Transverse colon (tissue), 4 donors: ENCODE measurements around the gene DLG2. TPM values are rescaled to one million over a fixed set of nuclear protein-coding genes. Genes with fewer than 3 reads are reported as not detected.
A peak's percentile ranks its signal among the peaks of the same experiment; 100 is the strongest.

Experiments used
- DNase-seq: peaks from one replicate; pipeline ENCODE4 v3.0.0-alpha.2; 2019
- H3K27ac ChIP-seq, 4 donors: fragments of 200-600 bp; sonication (generic); 2 replicates each; pipeline ENCODE4 v1.5.1; 2016 to 2018; ENCODE audit warnings: inconsistent platforms in 4 of 4
- H3K27me3 ChIP-seq: fragments of 200-600 bp; sonication (generic); 2 replicates; pipeline ENCODE4 v1.5.1; 2017; ENCODE audit warnings: inconsistent platforms
- H3K36me3 ChIP-seq, 4 donors: fragments of 200-600 bp; sonication (generic); 2 replicates each; pipeline ENCODE4 v1.5.1; 2017 to 2019; ENCODE audit warnings: inconsistent platforms in 4 of 4
- H3K4me1 ChIP-seq, 4 donors: fragments of 200-600 bp; sonication (generic); 2 replicates each; pipeline ENCODE4 v1.5.1; 2017 to 2020; ENCODE audit warnings: inconsistent platforms in 4 of 4
- H3K4me3 ChIP-seq, 4 donors: fragments of 200-600 bp; sonication (generic); 1 replicate in 1 of 4; 2 replicates in 3 of 4; pipeline versions ENCODE4 v1.5.1 to v1.6.1; 2017 to 2019; ENCODE audit warnings: inconsistent platforms in 4 of 4
- H3K9me3 ChIP-seq, 2 donors: fragments of 200-600 bp; sonication (generic); 2 replicates each; pipeline ENCODE4 v1.5.1; 2017 to 2019; ENCODE audit warnings: inconsistent platforms in 2 of 2
- EP300 ChIP-seq: sonication (generic); formaldehyde crosslinking; IDR thresholded peaks from one replicate; pipeline ENCODE4 v1.6.1; 2017; ENCODE audit warnings: antibody characterized with exemption, low read depth
- POLR2A ChIP-seq: fragments of 450-650 bp; IDR thresholded peaks from one replicate; pipeline ENCODE4 v1.6.1; 2016; ENCODE audit warnings: antibody characterized with exemption, mild to moderate bottlenecking, moderate library complexity
- POLR2AphosphoS5 ChIP-seq, 3 donors: sonication (generic); formaldehyde crosslinking; IDR thresholded peaks; one replicate each; pipeline ENCODE4 v1.6.1; 2016; ENCODE audit warnings: antibody characterized with exemption in 3 of 3
- WGBS, 2 donors: methylation state at CpG; one replicate each; pipeline ENCODE4 v1.1.5; 2018; ENCODE audit warnings: low coverage in 1 of 2; 5-methylcytosine and 5-hydroxymethylcytosine counted together
- in situ Hi-C, 4 donors: fragments of 200-750 bp; cut with MboI; loops; one replicate each; pipeline versions ENCODE4 v1.15.0 to v1.15.1; 2017; ENCODE audit warnings: low sequenced_read_pairs in 3 of 4, low pct_ligation_motif_present in 1 of 4, low pct_unique_long_range_greater_than_20kb in 1 of 4
- intact Hi-C: fragments of 100-400 bp; cut with DNase I; formaldehyde crosslinking; loops from one replicate; pipeline ENCODE4 v1.15.1; 2023; ENCODE audit warnings: low total_unique reads
- total RNA-seq, 4 donors: library from RNA; depleted of rRNA; stranded (reverse); fragments of >200 nt; gene quantifications; one replicate each; pipeline ENCODE4 v1.1.0, GENCODE V29; 2016
- TF ChIP-seq, protein P1 (sequence below), 5 experiments: fragments of 200-600 bp in 3 of 5; fragments of 450-650 bp in 2 of 5; sonication (generic) in 3 of 5; IDR thresholded peaks; 1 replicate in 2 of 5; 2 replicates in 3 of 5; pipeline ENCODE4 v1.5.1; 2016 to 2017; ENCODE audit warnings: antibody characterized with exemption in 5 of 5, inconsistent platforms in 3 of 5, mild to moderate bottlenecking in 2 of 5, moderate library complexity in 1 of 5

DLG2 gene
- total RNA-seq, 4 donors from 2014 or later: 1.9 to 28.3 (median 3.7) TPM

DNA sequence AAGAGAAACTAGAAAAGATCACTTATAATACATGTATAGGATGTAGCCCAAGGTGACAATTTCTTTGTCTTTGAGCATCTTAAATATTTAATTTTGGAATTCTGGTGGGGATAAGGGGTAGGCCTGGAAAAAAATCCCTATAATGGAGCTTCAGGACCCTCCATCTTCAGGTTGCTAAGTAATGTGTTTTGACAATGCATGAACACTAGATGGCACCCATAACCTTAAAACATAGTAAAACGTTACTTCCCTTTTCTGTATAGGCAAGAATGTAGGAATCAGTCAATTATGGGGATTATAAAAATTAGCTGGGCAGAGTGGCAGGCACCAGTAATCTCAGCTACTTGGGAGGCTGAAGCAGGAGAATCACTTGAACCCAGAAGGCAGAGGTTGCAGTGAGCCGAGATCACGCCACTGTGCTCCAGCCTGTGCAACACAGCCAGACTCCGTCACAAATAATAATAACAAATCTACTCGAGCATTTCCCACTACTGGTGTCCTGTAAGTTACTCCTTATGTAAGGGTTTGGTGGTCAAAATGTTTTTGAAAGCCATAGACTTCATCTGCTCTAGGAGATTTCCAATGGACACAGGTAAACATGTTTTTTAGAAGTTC lies 1799.1 kb downstream of the DLG2 start:
- Histone ChIP-seq H3K36me3 (no peaks in the 10 kb centered on the region), H3K27ac (no peak overlapping the region), H3K9me3 (no peaks in the 10 kb centered on the region), H3K4me3 (peak overlapping the region in 2 of 4 donors; percentile 11 to 15), H3K27me3 (no peaks in the 10 kb centered on the region), H3K4me1 (no peaks in the 10 kb centered on the region)
- WGBS, 2 donors: 52 to 53% methylated on average over 5 of the region's 5 CpGs
- intact Hi-C loops: loop anchor here (5.0 kb wide), 1 partner anchor 739 kb away; no protein-coding TSS in a partner anchor
- in situ Hi-C loops: loop anchor here in 3 of 4 donors (25.0 kb wide), 2 partner anchors 709 to 734 kb away; no protein-coding TSS in a partner anchor
- TF ChIP-seq POLR2A: no peak
- no peak for TF ChIP-seq POLR2AphosphoS5 (IDR thresholded peaks at IDR 0.05)
- TF ChIP-seq, protein P1, sequence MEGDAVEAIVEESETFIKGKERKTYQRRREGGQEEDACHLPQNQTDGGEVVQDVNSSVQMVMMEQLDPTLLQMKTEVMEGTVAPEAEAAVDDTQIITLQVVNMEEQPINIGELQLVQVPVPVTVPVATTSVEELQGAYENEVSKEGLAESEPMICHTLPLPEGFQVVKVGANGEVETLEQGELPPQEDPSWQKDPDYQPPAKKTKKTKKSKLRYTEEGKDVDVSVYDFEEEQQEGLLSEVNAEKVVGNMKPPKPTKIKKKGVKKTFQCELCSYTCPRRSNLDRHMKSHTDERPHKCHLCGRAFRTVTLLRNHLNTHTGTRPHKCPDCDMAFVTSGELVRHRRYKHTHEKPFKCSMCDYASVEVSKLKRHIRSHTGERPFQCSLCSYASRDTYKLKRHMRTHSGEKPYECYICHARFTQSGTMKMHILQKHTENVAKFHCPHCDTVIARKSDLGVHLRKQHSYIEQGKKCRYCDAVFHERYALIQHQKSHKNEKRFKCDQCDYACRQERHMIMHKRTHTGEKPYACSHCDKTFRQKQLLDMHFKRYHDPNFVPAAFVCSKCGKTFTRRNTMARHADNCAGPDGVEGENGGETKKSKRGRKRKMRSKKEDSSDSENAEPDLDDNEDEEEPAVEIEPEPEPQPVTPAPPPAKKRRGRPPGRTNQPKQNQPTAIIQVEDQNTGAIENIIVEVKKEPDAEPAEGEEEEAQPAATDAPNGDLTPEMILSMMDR (IDR thresholded peaks at IDR 0.05): peak in 3 of 5 experiments; percentile 32 to 45 (median 38)
- no peak for TF ChIP-seq EP300
- DNase-seq: no peak

DNA sequence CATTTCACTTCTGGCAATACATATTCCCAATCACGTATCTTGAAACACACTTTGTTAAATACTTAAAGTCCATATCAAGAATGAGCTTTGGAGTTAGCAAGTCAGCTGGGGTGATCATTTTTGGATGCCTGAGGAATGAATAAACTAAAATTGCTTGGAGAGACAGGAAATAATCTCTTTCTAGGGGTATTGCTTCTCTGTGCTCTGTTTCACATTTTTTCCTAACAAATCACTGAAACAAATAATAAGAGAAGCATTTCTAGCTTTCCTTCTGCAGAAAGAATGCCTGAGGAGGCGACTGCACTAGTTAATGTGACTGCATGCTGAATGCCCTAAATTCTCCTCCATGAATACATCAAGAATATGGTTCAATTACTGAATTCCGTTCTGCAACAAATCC lies 1799.6 kb downstream of the DLG2 start:
- TF ChIP-seq POLR2A (no peak), EP300 (no peak), POLR2AphosphoS5 (IDR thresholded peaks at IDR 0.05) (no peak)
- TF ChIP-seq, protein P1 (IDR thresholded peaks at IDR 0.05): no peak
- Histone ChIP-seq H3K9me3 (no peaks in the 10 kb centered on the region), H3K4me3 (no peak overlapping the region), H3K27me3 (no peaks in the 10 kb centered on the region), H3K27ac (no peak overlapping the region), H3K4me1 (no peaks in the 10 kb centered on the region), H3K36me3 (no peaks in the 10 kb centered on the region)
- WGBS, 2 donors: 67 to 72% methylated on average over 3 of the region's 3 CpGs
- in situ Hi-C loops (loop anchor here in 3 of 4 donors (25.0 kb wide), 2 partner anchors 710 to 735 kb away; no protein-coding TSS in a partner anchor), intact Hi-C loops (loop anchor here (5.0 kb wide), 1 partner anchor 740 kb away; no protein-coding TSS in a partner anchor)
- DNase-seq: no peak

DNA sequence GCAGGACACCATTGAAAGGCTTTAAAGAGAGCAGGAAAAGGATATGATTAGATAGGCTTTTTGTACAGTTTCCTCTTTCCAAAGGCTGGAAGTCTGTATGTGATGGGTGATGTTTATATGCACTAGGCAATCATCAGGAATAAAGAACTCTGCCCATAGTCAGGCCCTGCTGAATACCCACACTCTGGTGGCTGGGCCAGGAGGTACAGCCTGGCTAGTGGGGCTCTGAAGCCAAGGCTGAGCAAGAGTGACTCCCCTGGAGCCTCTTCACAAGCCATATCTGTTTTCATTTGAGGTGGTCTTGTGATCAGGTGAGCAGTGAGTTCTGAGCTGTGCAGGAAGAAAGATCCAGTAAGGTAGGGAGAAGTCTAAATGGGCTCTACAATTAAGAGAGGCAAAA lies 1801.1 kb downstream of the DLG2 start:
- TF ChIP-seq, protein P1 (IDR thresholded peaks at IDR 0.05): no peak
- no peak for TF ChIP-seq POLR2A
- TF ChIP-seq EP300: no peak
- TF ChIP-seq POLR2AphosphoS5 (IDR thresholded peaks at IDR 0.05): no peak
- DNase-seq: no peak
- in situ Hi-C loops: loop anchor here in 3 of 4 donors (25.0 kb wide), 2 partner anchors 711 to 736 kb away; no protein-coding TSS in a partner anchor
- Histone ChIP-seq H3K9me3 (no peaks in the 10 kb centered on the region), H3K27ac (no peak overlapping the region), H3K4me3 (no peak overlapping the region), H3K27me3 (no peaks in the 10 kb centered on the region), H3K36me3 (no peaks in the 10 kb centered on the region), H3K4me1 (no peaks in the 10 kb centered on the region)
- intact Hi-C loops: loop anchor here (5.0 kb wide), 1 partner anchor 741 kb away; no protein-coding TSS in a partner anchor

DNA sequence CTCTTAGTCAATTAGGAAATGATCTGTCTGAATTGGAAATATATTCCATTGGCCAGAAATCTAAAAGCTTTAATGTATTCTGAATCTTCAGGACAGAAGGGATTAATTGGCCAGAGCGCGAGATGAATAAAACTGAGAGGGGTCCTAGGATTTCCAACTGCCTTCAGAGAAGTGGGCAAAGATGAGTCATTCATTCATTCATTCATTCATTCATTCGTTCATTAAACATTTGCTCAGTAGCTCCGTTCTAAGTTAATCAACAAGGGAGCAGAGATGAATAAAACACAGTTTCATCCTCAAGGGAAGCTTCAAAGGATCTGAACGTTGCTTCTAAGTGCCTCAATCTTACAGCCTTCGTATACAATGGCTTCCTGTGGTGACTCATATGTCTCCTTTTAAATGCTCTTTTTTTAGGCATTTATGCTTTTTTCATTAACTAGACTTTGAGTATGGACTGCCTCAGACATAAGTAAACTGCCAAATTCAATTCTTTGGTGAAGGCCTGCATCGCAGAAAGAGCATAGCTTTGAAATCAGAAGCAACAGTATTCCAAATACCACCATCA lies 1803.6 kb downstream of the DLG2 start:
- H3K27ac ChIP-seq: no peak overlapping the region
- no peak for DNase-seq
- H3K36me3 ChIP-seq: no peaks in the 10 kb centered on the region
- TF ChIP-seq POLR2A (no peak), EP300 (no peak), POLR2AphosphoS5 (IDR thresholded peaks at IDR 0.05) (no peak)
- TF ChIP-seq, protein P1 (IDR thresholded peaks at IDR 0.05): no peak
- no peak overlapping the region for H3K4me3 ChIP-seq
- no peaks in the 10 kb centered on the region for H3K4me1 ChIP-seq
- in situ Hi-C loops: loop anchor here in 3 of 4 donors (25.0 kb wide), 4 partner anchors 511 to 1111 kb away; partner anchors contain the start of gene CCDC90B (in 1 of the 3)
- intact Hi-C loops: no loop called here
- WGBS, 2 donors: 61 to 64% methylated on average over 6 to 7 of the region's 7 CpGs
- no peaks in the 10 kb centered on the region for H3K9me3 ChIP-seq
- no peaks in the 10 kb centered on the region for H3K27me3 ChIP-seq
